CD4-positive, alpha-beta T cell treated with Interleukin-4 for 4 hours (primary cell): ENCODE data around the gene PTPN23.
"Not testable (repeated sequence)": the region's sequence is repeated elsewhere in the genome, so short reads cannot be mapped to it uniquely, and the experiment has no call there.

Source experiments
- DNase-seq: peaks from one replicate; pipeline ENCODE4 v3.0.0-alpha.2; 2020

PTPN23 gene

DNA sequence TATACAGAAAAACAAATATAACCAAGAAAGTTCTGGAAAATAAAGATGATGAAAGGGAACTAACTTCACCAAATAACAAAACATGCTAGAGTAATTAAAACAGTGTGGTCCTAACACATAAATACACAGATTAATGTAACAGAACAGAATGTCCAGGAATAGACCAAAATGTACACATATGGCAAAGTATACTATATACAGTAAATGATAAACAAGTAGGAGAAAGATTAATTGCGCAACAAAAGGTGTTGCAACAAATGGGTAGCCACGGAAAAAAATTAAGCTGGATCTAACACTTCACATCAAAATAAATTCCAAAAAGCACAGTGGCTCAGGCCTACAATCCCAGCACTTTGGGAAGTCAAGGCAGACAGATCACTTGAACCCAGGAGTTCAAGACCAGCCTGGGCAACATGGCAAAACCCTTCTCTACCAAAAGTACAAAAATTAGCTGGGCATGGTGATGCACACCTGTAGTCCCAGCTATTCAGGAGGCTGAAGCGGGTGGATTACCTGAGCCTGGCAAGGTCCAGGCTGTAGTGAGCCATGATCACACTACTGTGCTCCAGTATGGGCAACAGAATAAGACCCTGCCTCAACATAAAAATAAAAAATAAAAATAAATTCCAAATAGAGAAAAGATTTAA lies 75.1 kb downstream of the PTPN23 start:
- DNase-seq = no peak

GRCh38 chr3:47456984-47457383 lies 76.2 kb downstream of the PTPN23 start:
- no peak for DNase-seq

DNA sequence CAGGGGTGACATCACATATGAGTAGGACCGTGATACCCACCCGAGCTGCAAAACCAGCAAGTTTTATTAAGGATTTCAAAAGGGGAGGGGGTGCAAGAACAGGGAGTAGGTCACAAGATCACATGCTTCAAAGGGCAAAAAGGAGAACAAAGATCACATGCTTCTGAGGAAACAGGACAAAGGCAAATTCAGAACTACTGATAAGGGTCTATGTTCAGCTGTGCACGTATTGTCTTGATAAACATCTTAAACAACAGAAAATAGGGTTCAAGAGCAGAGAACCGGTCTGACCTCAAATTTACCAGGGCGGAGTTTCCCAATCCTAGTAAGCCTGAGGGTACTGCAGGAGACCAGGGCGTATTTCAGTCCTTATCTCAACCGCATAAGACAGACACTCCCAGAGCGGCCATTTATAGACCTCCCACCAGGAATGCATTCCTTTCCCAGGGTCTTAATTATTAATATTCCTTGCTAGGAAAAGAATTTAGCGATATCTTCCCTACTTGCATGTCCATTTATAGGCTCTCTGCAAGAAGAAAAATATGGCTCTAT lies 78.8 kb downstream of the PTPN23 start:
- DNase-seq = not testable (repeated sequence)
